Glutamatergic neuron (in vitro differentiated cells): ENCODE results near the gene ATP6V0C. TPM values are rescaled to one million over a fixed set of nuclear protein-coding genes. Genes with fewer than 3 reads are reported as not detected.
A peak's percentile ranks its signal among the peaks of the same experiment; 100 is the strongest.

Source experiments
- DNase-seq: peaks from one replicate; pipeline ENCODE4 v3.0.0; 2022
- H3K27ac Mint-ChIP-seq: one replicate; pipeline ENCODE4 v1.8.0; 2020; ENCODE audit warnings: mild to moderate bottlenecking, mixed read lengths, inconsistent platforms; ENCODE audit not compliant: unreplicated experiment
- H3K27me3 Mint-ChIP-seq: one replicate; pipeline ENCODE4 v1.8.0; 2020; ENCODE audit warnings: mild to moderate bottlenecking, moderate library complexity, mixed read lengths, inconsistent platforms; ENCODE audit not compliant: unreplicated experiment
- H3K36me3 Mint-ChIP-seq: one replicate; pipeline ENCODE4 v1.8.0; 2020; ENCODE audit warnings: mild to moderate bottlenecking, mixed read lengths, inconsistent platforms; ENCODE audit not compliant: unreplicated experiment
- H3K4me1 Mint-ChIP-seq: one replicate; pipeline ENCODE4 v1.8.0; 2020; ENCODE audit warnings: mild to moderate bottlenecking, low read depth, mixed read lengths, inconsistent platforms; ENCODE audit not compliant: unreplicated experiment
- H3K4me3 Mint-ChIP-seq: one replicate; pipeline ENCODE4 v1.8.0; 2020; ENCODE audit warnings: mild to moderate bottlenecking, mixed read lengths, inconsistent platforms; ENCODE audit not compliant: unreplicated experiment
- H3K9me3 Mint-ChIP-seq: one replicate; pipeline ENCODE4 v1.8.0; 2020; ENCODE audit warnings: mild to moderate bottlenecking, moderate library complexity, mixed read lengths, inconsistent platforms; ENCODE audit not compliant: unreplicated experiment
- long read RNA-seq: library from polyadenylated mRNA; unstranded; transcript quantifications from one replicate; pipeline ENCODE4 v2.0.0, GENCODE V29; 2020; ENCODE audit not compliant: unreplicated experiment
- total RNA-seq: library from RNA; stranded (reverse); fragmentation: NEBNext Ultra II Directional; extraction: Animal tissue kit (Norgen Biotek cat#: 25700); gene quantifications from one replicate; pipeline ENCODE4 v1.2.1, GENCODE V29; 2021; ENCODE audit not compliant: unreplicated experiment
- TF ChIP-seq, protein P1 (sequence below): fragments of 200-600 bp; sonication (generic); IDR thresholded peaks from one replicate; pipeline ENCODE4 v1.5.0; 2021; ENCODE audit not compliant: partially characterized antibody, unreplicated experiment

The ATP6V0C gene
- 274 TPM for total RNA-seq
- long read RNA-seq, transcript ATP6V0C-201 (3 exons, 1,175 nt) = major isoform, 16 of 17 reads
- long read RNA-seq, partial matches to known transcripts = 0 of 17 reads
- long read RNA-seq, other reads (novel, unspliced or antisense) = 1 of 17 reads

GRCh38 chr16:2513405-2514332, at the start of gene ATP6V0C:
Gene ATP6V0C (plus strand): TSS chr16:2513952. CDS start chr16:2514104, 152 bp downstream.
- H3K9me3 Mint-ChIP-seq = peaks cover 25% of the 10 kb centered on the region
- H3K4me3 Mint-ChIP-seq = peak within 1 kb of the TSS; percentile 90
- peaks cover 27% of the 10 kb centered on the region for H3K27me3 Mint-ChIP-seq
- H3K27ac Mint-ChIP-seq = peak within 1 kb of the TSS; percentile 92
- DNase-seq = peak; percentile 91
- TF ChIP-seq, protein P1, sequence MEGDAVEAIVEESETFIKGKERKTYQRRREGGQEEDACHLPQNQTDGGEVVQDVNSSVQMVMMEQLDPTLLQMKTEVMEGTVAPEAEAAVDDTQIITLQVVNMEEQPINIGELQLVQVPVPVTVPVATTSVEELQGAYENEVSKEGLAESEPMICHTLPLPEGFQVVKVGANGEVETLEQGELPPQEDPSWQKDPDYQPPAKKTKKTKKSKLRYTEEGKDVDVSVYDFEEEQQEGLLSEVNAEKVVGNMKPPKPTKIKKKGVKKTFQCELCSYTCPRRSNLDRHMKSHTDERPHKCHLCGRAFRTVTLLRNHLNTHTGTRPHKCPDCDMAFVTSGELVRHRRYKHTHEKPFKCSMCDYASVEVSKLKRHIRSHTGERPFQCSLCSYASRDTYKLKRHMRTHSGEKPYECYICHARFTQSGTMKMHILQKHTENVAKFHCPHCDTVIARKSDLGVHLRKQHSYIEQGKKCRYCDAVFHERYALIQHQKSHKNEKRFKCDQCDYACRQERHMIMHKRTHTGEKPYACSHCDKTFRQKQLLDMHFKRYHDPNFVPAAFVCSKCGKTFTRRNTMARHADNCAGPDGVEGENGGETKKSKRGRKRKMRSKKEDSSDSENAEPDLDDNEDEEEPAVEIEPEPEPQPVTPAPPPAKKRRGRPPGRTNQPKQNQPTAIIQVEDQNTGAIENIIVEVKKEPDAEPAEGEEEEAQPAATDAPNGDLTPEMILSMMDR = no peak
- peaks cover 18% of the 10 kb centered on the region for H3K4me1 Mint-ChIP-seq
- no peaks in the 10 kb centered on the region for H3K36me3 Mint-ChIP-seq

GRCh38 chr16:2464333-2464732, 49.4 kb upstream of the ATP6V0C start:
- TF ChIP-seq, protein P1 = no peak
- Mint-ChIP-seq H3K27me3 (peaks cover 8% of the 10 kb centered on the region), H3K4me3 (no peak overlapping the region), H3K36me3 (no peaks in the 10 kb centered on the region), H3K4me1 (peaks cover 2% of the 10 kb centered on the region), H3K27ac (no peak overlapping the region), H3K9me3 (peaks cover 2% of the 10 kb centered on the region)
- DNase-seq = no peak

DNA sequence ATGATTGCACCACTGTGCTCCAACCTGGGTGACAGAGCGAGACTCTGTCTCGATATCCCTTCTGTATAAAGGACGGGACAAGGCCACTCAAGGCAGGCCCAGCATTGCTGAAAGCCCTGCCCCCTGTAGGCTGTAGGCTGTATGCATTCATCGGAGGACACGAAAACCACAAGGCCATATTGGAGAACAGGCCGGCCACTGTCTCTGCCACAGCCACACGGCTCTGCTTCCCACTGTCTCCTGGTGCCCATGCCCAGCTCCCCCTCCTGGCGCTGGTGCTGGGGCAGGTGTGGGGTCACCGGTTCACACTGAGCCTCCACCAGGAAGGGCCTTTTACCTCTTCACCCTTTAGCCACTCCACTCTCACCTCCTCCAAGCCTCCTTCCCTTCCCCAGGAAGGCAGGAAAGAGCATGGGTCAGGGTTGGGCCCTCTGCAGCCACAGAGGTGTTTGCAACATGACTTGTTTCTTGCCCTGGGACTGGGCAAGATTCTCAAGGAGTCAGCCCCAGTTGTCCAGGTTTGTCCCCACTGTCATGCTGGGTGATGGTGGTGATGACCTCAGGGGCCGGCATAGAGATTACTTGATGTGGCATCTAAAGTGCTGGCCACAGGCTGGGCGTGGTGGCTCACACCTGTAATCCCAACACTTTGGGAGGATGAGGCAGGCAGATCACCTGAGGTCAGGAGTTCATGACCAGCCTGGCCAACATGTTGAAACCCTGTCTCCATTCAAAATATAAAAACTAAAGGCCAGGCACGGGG, 47.9 kb upstream of the ATP6V0C start:
- H3K9me3 Mint-ChIP-seq = no peaks in the 10 kb centered on the region
- H3K4me3 Mint-ChIP-seq = no peak overlapping the region
- no peak for DNase-seq
- H3K27ac Mint-ChIP-seq = no peak overlapping the region
- H3K27me3 Mint-ChIP-seq = peaks cover 9% of the 10 kb centered on the region
- TF ChIP-seq, protein P1 = peak; percentile 31
- H3K36me3 Mint-ChIP-seq = no peaks in the 10 kb centered on the region
- H3K4me1 Mint-ChIP-seq = peaks cover 10% of the 10 kb centered on the region

DNA sequence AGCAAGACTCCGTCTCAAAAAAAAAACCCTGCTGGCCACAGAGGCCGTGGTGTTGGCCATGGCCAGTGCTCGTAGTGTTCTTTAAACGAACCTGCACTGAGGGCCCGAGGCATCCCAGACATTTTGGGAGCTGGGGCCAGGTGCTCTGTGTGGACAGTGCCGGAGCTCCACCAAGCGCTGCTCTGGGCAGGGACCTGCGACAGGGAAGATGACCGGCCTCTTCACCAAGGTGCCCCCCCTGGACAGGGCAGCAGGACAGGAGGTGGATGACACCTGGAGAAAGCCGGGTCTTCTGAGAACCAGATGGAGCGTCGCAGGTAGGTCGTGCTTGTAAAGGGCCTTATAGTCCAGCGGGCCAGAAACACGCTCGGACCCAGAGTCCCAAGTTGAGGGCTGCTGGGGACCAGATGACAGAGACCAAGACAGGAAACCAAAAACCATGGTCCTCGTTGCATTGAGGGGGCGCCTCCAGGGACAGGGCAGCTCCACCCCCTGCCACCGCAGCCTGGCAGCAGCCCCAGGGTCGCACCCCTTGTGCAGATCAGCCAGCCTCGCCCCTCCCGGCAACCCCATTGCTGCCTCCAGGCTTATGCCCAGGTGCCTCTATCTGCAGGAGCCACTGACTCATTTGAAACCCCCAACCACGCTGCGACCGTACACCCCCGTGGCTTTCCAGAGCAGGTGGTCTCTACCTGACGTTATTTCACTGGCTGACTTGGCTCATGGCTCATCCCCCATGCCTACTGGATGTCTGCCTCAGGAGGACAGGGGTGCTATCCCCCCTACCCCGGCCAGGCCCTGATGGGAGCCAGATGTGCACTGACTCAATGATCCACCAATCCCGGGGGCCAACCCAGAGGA, 46.9 kb upstream of the ATP6V0C start:
- Mint-ChIP-seq H3K4me1 (peaks cover 10% of the 10 kb centered on the region), H3K9me3 (no peaks in the 10 kb centered on the region), H3K36me3 (no peaks in the 10 kb centered on the region), H3K27ac (no peak overlapping the region), H3K27me3 (peaks cover 9% of the 10 kb centered on the region), H3K4me3 (peak overlapping the region; percentile 34)
- TF ChIP-seq, protein P1 = no peak
- no peak for DNase-seq
